Liver (tissue), 3 donors: ENCODE measurements around the gene SMIM11.

Source experiments
- ATF3 ChIP-seq: IDR thresholded peaks from 2 replicates; pipeline ENCODE4 v1.6.1; 2016; ENCODE audit warnings: antibody characterized with exemption
- CTCF ChIP-seq: fragments of 150-350 bp; IDR thresholded peaks from 2 replicates; pipeline ENCODE4 v1.5.1; 2017; ENCODE audit warnings: improper control_type of control experiment, low read depth, low read length; ENCODE audit not compliant: missing input control
- EGR1 ChIP-seq, 2 donors: IDR thresholded peaks; 2 replicates each; pipeline ENCODE4 v1.6.1; 2016 to 2018; ENCODE audit warnings: antibody characterized with exemption in 2 of 2, low read depth in 2 of 2
- JUND ChIP-seq, 2 donors: IDR thresholded peaks; 2 replicates each; pipeline ENCODE4 v1.6.1; 2016; ENCODE audit warnings: antibody characterized with exemption in 2 of 2
- MAX ChIP-seq: IDR thresholded peaks from 2 replicates; pipeline ENCODE4 v1.6.1; 2016; ENCODE audit warnings: antibody characterized with exemption
- RAD21 ChIP-seq, 2 donors: IDR thresholded peaks; 2 replicates each; pipeline ENCODE4 v1.6.1; 2016; ENCODE audit warnings: antibody characterized with exemption in 2 of 2, mild to moderate bottlenecking in 2 of 2
- REST ChIP-seq: IDR thresholded peaks from 2 replicates; pipeline ENCODE4 v1.6.1; 2016; ENCODE audit warnings: antibody characterized with exemption, mild to moderate bottlenecking
- SP1 ChIP-seq: IDR thresholded peaks from 2 replicates; pipeline ENCODE4 v1.6.1; 2018; ENCODE audit warnings: antibody characterized with exemption, mild to moderate bottlenecking
- TAF1 ChIP-seq: conservative IDR thresholded peaks from 2 replicates; pipeline ENCODE4 v1.6.1; 2016; ENCODE audit warnings: antibody characterized with exemption, mild to moderate bottlenecking
- YY1 ChIP-seq: IDR thresholded peaks from 2 replicates; pipeline ENCODE4 v1.6.1; 2016; ENCODE audit warnings: antibody characterized with exemption, mild to moderate bottlenecking
- donor health status: healthy.
- donor health status: healthy.

GRCh38 chr21:34352556-34352955 is 22.8 kb upstream of the SMIM11 start:
- TF ChIP-seq YY1 (no peak), CTCF (no peak), TAF1 (no peak), MAX (no peak), REST (no peak), SP1 (no peak), RAD21 (IDR thresholded peaks at IDR 0.05) (no peak), ATF3 (no peak), EGR1 (IDR thresholded peaks at IDR 0.05; ENCODE audit: low read depth in 2 of 2) (no peak), JUND (IDR thresholded peaks at IDR 0.05) (no peak)
